Stromal cell of bone marrow (primary cell): ENCODE results near the gene SEMA3C.
"Not testable (repeated sequence)": the region's sequence is repeated elsewhere in the genome, so short reads cannot be mapped to it uniquely, and the experiment has no call there.

Source experiments
- DNase-seq: peaks from one replicate; pipeline ENCODE4 v3.0.0-alpha.2; 2012; ENCODE audit warnings: low read depth

Gene SEMA3C

DNA sequence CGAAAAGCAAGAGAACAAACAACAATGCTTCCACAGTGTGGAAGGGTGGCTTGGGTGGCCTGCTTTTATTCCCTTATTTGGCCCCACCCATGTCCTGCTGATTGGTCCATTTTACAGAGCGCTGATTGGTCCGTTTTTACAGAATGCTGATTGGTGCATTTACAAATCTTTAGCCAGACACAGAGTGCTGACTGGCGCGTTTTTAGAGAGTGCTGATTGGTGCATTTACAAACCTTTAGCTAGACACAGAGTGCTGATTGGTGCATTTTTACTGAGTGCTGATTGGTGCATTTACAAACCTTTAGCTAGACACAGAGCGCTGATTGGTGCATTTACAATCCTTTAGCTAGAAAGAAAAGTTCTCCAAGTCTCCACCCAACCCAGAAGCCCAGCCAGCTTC lies 8.1 kb upstream of the SEMA3C start:
- not testable (repeated sequence) for DNase-seq

DNA sequence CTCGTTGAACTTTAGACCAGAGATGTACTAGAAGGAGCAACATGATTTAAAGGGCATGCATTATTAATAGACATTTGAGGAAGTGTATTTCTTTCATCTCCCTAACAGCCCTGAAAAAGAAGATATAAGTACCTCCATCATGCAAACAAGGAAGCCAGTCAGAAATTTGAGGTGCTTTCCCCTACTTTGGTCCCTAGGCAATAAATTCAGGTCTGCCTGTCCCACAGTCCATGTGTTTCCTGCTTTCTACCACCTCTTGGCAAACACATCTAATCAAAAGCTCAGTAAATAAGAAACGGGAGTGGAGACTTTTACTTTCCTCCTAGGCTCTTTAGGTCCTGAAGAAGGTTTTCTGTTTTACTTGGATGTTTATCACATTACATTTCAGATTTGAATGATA lies 5.2 kb upstream of the SEMA3C start:
- no peak for DNase-seq

DNA sequence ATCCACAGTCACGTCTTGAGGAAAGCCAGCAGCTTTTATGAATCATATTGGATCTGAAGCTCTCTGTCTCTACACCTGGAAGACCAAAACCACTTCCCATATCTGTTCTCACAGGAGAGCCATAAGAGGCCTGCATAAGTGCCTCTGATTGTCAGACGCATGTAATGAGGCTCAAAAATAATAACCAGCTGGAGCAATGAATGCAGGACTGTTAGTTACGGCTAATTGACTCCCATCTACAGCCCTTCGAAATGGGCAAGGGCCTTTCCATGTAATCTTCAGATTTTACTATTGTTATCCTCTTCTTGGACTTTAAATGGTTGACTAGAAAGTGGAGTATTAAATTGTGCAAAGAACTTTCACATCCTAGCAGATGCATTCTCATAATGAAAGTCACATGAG lies 4.4 kb upstream of the SEMA3C start:
- no peak for DNase-seq

DNA sequence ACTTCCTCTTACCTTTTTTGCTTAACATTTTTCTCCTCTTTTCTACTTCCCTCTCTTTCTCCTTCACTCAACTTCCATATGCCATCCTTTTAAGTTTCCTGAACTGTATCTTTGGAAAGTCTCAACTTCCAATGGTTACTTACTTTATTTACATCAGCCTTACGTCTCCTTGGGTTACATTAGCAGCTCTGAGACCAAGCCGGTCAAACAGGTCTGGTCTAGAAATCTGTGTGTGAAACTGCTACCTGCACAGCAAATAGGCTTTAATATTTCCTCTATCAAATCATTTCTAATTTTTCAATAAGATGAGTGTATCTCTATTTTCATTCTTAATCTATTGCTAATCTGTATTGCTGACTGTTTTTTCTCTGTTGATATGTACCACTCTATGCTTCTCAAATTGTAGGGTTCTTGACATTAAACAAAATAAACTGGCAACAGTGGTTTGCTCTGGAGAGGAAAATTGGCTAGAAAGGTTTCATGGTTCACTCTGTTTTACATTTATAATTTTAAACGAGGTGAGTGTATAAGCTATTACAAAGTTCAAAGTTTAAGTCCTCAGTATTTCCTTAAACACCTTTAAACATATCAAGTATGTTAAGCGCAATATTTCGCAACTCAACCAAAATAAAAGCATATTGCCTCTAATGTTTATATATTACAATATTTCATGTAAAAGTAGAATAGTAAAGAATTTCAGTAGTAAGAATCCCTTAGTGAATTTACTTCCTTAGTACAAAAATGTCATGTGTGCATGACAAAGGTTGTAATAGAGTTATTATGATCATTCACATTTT lies 3.6 kb upstream of the SEMA3C start:
- DNase-seq: no peak

DNA sequence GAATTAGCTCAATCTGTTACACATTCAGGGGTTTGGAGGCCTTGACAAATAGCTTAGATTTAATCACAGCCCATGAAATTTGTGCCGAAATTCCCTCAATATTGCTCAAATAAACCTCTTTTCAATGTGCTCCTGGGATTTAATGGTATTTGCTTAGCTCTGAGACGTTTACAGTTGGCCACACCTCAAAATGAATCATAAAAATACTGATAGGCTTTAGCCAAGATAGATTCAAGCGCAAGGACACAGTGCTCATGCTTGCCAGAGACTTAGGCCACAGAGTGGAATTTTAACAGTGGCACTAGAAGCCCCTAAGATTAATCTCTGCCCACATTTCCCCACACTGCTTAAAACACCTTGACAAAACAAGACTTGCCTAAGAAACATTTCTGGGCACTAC lies 2.3 kb upstream of the SEMA3C start:
- no peak for DNase-seq

DNA sequence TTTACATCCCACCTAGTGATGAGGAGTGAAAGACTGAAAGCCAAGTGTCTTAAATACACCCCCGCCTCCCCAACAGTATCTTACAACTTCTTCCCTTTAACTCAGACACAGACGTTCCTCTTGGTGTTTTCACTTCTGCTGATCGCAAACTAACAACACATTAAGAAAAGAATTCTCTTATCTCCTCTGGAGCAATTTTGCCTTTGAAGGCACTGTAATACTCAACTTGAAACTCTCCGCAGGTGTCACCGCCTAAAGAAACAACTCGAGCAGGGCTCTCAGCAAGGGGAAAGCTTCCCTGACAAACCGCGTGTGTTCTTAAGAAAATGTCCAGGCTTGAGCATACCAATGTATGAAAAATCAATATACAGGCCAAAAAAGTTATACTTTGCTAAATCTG lies 452 bp downstream of the SEMA3C start:
- DNase-seq: no peak

DNA sequence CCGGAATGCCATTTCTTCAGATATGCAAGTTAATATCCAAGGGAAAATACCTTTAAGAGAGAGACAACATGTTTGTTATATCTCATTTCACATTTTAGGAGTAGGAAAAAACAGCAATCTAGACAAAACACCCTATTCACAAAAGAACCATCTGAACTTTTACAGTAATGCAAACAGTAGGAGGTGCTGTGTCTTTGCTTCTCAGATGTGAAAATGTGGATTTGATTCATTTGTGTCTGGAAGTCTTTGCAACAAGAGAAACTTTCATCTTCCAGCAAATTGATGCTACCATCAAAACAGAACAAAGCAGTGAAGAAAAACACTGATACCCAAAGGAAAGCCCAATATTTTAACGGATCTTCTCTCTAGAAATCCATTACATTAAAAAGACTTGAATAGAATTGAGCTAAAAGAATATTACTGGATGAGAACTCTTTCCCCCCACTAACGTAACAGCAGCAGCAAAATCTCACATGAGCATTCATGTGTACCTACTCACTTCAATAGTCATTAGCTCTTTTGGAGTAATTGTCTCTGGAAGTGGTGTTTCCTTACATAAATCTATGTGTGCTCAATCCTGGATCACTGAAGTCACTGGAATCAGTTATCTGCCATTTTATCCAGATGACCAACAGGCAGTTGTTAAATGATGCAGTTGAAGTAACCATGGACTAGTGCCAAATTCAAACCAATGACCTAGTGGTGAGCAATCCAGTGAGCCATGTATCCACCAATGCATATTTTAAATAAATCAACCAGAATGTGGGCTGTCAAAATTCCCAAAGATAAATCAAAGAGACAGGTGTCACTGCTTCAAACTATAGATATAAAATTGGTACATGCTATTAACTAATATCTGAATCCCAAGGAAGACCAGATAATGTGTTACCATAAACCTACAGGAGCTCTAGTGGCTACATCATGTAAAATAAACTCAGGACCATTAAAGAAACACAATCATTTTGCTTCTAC lies 1.8 kb downstream of the SEMA3C start:
- DNase-seq: peak; percentile 51

DNA sequence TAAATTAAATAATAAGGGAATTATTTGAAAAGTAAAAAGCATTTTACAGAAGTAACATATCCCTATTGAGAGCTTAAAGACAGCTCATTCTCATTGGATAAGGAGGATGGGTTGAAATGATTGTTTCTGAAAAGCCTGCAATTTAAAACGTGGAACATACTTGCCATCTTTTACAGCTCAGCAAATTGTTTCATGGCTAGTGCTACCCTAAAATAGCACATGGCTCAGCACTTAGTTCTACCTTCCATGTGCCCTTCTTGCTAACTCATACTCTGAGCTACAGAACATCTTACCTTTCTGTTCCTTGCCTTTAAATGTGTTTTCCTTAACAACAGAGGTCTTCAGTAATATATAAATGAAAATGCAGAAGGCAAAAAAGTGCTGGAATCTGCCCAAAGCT lies 8.6 kb downstream of the SEMA3C start:
- DNase-seq: no peak

DNA sequence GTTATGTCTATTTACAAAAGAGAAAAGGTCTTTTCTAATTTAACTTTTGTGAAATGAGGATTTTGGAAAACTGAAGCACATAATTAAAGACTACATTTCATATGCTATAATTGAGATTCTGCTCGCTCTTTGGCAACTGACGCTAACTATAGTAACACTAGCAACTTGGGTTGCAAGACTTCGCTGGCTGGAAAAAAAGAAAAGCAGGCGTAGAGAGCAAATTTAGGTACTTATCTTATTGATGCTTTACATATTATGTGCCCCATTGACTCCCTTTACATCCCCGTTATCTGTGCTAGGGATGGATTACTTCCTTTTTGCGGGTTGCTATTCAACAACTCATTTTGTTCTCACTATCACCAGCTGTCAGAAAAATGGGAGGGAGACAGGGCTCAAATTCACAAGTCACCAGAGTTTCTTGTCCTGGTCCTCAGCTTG lies 10.5 kb downstream of the SEMA3C start:
- DNase-seq: no peak

DNA sequence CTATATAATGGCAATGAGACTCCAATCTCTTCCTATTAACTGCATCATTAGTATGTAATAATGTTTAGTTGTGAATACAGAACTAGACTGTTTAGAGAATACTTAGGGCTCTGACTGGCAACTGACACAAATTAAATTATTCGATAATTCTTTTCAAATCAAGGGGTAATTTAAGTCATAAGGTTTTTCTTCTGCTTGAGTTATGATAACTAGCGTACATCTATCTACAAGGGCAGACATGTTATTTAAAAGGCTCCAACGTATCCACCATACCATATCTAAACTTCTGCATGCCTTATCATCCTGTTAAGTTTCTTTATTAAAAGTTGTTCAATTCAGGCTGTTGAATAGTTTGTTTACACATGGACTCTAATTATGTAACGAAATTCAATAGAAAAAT lies 11.2 kb downstream of the SEMA3C start:
- DNase-seq: no peak

DNA sequence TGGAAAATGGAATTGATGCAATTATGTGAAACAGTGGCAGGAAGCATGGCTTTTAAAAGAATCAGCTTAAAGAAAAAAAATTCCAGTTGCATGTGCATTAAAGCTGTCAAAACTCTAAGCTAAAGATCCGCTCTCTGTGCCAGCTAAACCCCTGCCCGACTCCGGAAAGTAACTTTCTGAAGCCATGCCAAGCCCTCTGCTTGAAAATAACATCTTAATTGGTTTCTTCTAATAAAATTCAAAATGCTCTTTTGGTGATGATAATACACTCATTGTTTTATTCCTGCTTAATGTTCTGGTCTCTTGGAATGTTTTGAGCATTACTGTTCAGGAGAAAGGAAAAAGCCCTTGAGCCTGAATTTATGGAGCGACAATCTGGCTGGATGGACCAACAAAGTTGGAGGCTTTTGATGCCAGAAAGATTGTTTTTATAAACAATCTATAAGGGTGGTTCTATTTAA lies 11.7 kb downstream of the SEMA3C start:
- no peak for DNase-seq

DNA sequence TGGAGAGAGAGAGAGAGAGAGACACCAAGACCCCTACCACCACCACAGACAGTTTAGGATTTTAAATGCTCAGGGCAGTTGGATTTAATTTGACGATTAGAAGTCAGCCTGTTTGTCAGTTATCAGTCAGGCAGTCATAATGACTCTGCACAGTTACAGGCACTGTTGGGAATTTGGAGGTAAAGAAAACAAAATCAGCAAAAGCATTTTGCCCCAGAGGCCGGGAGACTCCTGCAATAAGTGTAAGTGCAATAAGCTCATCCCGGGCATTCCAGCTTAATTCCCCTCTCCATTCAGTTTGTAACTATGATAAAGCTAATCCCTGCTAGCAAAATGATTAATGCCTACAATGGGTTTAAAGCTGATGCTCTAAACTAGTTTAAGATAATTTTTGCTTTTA lies 13.5 kb downstream of the SEMA3C start:
- DNase-seq: no peak

DNA sequence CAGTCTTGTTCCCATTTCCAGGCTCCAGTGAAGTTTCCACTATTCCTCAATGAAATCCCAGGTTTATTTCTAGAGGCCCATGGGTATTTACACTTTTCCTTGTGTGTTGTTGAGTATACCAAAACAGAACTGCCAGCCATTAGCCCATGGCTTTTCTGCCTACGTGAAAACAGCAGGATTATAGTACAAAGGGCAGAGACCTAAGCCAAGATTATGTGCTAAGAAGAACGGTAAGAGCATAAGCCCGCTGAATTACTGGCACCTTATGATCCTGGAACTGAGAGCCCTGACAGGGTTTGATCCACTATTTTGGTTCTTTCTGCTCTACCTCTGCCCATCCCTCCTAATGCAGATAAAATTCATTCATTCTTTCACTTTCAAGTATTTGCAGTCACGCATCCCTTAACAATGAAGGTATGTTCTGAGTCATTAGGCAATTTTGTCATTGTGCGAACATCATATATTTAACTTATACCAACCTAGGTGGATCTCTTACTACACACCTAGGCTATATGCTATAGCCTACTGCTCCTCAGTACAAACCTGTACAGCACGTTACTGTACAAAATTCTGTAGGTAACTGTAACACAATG lies 16.0 kb downstream of the SEMA3C start:
- no peak for DNase-seq

DNA sequence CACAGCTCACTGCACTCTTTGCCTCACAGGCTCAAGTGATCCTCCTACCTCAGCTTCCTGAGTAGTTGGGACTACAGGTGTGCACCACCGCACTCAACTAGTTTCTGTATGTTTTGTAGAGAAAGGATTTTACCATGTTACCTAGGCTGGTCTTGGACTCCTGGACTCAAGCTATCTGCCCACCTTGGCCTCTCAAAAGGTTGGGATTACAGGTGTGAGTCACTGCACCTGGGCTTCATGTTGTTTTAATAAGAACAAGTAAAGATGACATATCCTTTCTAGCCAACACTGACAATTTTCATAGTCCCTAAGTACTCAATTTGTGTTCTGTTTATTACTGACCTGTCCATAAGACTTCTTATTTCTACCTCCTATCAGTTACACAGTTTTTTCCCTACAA lies 16.8 kb downstream of the SEMA3C start:
- no peak for DNase-seq

DNA sequence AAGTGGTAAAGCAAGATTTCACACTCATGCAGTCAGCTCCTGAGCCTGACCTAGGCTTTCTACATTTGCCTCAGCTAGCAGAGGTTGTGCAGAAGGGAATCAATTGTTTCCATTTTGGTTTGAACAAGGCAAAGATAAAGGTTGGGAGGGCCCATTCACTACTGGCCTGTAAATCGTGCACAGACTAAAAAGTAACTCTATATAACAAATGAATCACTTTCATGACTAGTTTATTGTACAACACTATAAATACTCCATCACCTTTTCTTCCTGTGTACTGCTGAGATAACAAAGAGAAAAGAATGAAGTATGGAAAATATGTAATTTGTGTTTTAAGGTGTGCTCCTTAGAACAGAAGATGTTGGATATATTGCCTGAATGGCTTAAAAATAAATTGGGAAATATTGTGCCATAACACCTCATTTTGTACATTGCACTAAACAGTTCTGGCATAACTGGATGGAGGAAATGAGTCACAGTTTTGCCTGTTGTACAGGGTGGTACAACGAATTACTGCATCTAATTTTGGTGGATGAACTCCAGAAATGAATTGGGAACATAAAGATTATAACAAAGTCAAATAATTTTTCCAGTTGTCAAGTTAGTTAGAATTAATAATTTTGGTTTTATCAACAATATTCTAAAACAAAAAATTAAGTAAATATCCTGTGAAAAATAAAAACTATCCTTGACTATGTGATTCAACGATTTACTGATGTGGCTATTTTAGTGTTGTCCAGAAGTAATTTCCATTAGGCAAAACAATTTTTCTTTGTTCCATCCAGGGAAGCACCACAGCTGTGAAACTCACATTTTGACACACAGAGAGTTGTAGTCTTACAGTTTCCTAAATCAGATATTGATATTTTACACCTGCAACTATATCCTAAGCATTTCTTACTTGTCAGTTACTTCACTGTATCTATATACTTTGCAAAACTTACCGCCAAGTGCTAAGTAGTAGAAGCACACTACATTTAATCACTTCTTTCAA lies 18.0 kb downstream of the SEMA3C start:
- DNase-seq: peak; percentile 80

DNA sequence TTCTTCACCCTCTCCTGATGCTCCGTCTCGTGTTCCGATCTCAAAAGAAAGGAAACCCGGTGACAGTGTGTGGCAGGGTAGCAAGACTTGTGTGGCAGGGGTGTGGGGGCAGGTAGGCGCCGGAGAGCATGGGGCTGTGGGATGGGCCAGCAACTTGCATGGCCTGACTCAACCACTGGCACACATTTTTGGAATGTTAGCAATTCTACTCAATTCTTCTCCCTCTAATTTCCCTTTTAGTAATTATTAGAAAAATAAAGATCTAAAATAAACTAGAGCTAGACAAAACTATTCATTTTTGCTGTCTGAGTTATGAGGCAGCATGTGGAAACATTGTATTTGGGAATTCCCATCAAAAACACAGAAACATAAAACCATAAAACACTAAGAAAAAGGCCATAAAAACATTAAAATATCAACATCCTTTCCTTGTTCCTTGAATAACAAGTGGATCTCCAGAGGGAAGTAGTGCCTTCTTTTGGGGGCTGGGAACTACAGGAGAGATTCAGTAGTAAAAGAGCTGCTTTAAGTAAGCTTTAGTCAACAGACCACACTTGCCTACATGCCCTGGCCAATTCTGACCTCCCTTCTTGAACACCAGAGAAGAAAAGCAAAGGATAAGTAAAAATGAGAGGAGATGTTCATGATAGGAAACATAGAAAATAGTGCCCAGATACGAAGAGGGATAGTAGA lies 21.8 kb downstream of the SEMA3C start:
- no peak for DNase-seq

DNA sequence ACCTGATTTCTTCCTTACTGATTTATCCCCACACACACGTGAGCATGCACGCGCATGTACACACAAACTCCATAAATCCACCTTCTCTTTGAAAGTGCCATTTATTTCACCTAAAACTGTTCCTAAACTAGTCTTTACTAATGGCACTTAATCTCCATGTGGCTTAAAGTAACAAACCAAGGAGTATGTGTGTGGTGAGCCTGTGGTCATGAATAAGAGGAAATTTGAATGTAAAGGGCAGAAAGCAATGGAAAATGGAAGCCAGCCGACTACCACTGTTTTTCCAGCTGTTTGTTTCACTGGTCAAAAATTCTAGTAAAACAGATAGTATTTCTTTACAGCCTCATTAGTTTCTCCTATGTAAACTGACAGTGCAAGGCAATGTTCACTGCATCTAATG lies 23.8 kb downstream of the SEMA3C start:
- no peak for DNase-seq

DNA sequence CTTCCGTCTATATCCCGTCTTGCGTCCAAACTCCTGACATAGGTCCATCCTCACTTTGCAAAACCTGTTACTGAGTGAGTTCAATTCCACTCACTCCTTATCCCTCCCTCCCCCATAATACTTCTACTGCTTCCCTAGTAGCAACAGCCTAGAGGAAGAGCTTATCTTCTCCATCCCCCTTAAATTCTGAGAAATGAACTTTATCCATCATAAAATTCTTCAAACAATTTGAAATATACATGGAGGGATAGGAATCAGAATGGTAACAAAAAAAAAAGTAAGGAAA lies 27.6 kb downstream of the SEMA3C start:
- no peak for DNase-seq

DNA sequence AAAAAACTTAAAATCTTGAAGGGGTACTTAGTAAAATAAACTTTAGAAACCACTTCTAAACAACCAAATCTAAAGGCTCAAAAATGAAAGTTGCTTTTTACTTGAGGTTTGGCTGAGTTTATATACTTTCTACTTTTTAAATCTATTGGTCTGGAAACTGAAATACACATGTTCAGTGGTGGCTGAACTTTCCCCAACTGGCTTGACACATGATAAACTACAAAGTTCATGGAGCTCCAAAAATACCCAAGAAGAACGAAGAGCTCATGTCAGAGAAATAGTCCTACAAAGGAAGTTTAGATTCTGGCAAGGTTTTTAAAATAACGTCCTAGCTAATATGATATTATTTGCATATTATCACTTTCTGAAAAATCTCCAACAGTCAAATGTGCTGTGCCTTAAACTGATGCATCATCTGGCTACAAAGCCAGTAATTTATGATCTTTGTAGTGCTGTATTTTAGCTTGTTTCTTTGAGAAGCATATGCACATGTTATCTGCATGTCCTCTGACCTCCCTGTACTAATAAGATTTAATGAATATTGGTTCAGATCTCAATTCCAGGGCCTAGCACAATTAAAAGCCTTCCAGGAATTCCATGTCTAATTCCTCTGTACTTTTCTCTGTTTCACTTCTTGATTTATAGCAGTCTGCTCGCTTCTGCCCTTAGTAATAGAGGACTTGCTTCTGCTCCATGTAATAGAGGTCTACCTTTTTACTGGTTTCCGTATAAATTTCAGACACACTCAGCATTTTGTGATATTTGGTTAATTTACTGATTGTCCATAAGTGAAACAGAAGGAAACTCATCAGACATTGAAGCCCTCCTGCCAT lies 28.2 kb downstream of the SEMA3C start:
- no peak for DNase-seq

DNA sequence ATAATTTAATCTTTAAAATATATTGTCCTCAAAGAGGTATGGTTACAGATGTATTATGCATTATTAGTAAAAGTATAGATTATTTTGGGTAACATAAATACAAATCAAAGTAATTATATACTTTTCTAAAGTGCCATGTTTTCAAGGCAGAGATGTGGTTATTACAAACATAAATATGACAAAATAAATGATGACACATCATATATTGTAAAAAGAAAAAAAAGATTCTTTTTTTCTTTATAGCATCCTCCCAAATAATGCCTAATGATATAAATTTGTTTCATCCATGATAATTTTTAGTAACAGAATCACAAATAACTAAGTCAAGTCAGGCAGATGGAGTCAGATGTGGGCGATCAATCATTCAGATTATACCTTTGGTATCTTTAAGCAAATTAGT lies 29.3 kb downstream of the SEMA3C start:
- no peak for DNase-seq
